GM21737 (cell line): ENCODE measurements around the gene AGPAT2.

Experiments
- ATAC-seq: cut with Tn5 transposase; IDR thresholded peaks from one replicate; pipeline ENCODE4 v1.9.1; 2021; ENCODE audit warnings: mild to moderate bottlenecking, moderate library complexity; ENCODE audit not compliant: unreplicated experiment

AGPAT2 gene

DNA sequence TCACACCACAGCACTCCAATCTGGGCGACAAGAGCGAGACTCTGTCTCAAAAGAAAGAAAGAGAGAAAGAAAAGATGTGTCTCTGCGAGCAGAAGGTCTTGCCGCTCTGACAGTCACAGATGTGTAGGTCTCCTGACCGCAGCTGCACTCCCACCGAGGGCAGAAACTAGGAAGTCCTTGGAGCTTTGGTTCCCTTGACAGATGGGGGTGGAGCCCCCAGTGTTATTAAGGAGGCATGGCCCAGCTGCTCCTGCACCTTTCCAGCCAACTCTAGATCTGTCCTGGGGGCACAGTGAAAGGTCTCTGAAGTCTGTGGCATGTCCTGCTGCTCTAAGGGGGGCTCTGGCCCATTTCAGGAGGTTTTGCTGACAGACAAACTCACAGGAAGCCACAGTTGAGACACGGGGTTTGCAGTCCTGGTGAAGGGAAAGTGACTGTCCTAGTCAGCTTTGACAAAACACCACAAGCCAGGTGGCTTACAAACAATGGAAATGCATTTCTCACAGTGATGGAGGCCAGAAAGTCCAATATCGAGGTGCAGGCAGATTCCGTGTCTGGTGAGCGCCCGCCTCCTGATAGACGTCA lies 16.1 kb upstream of the AGPAT2 start:
- no peak for ATAC-seq

DNA sequence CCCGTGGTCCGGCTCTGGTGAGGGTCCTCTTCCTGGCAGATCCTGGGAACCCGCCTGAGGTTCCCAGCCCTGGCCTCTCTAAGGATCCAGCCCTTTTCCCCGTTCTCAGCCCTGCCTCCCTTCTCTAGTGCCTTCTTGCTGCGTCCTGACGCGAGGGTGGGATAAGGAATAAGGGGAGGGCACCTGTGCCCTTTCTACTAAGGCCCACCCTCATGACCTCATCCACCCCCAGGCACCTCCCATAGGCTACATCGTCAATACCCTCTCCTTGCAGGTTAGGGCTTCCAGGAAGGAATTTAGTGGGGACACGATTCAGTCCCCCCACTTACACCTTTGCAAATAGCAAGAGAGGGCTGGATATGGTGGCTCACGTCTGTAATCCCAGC lies 14.4 kb upstream of the AGPAT2 start:
- no peak for ATAC-seq

- ATAC-seq: no peak
Measured at GRCh38 chr9:136700959-136701667, 13.9 kb upstream of the AGPAT2 start.

GRCh38 chr9:136700304-136700703 lies 13.0 kb upstream of the AGPAT2 start:
- ATAC-seq: no peak

DNA sequence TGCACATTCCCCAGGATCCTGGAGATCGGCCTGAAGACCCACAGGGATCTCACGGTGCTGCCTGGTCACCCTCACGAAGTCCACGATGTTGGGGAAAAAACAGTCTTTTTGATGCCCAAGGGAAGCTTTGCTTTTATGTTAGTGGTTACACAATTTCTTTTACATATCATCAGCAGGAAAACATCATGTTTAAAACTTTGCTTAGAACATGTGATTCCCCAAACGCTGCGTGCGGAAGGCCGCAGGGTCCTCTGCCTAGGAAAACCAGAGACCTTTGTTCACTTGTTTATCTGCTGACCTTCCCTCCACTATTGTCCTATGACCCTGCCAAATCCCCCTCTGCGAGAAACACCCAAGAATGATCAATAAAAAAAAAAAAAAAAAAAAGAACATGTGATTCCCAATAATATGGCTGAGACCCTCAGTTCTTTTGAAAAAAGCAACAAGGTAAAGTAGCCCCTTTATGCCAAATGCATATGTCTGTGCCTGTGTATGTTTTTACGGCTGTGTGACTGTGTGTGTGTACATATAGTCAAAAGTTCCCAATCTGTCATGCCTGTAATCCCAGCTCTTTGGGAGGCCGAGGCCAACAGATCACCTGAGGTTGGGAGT lies 11.5 kb upstream of the AGPAT2 start:
- ATAC-seq: no peak

DNA sequence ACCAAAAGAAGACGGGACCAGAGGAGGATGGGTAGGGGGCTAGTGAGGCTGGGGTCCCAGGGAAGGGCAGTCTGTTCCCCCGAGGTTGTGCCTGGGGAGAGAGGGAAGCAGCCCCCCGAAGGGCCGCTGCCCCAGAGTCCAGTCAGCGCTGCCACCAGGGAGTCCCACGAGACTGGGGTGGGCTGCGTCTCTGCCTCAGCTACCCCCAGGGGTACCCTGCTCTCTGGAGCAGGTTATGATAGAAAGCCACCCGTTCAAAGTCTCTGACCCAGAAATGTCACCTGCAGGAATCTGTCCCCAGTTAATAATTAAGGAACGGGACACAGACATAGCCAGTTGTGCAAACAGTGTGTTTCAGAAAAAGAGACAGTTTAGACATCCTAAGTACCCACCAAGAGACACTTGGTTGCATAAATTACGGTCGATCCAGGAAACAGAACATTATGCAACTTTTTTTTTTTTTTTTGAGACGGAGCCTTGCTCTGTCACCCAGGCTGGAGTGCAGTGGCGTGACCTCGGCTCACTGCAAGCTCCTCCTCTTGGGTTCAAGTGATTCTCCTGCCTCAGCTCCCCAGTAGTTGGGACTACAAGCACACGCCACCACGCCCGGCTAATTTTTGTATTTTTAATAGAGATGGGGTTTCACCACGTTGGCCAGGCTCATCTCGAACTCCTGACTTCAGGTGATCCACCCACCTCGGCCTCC lies 10.7 kb upstream of the AGPAT2 start:
- ATAC-seq: no peak

GRCh38 chr9:136697146-136697820 lies 10.0 kb upstream of the AGPAT2 start:
- ATAC-seq: no peak

DNA sequence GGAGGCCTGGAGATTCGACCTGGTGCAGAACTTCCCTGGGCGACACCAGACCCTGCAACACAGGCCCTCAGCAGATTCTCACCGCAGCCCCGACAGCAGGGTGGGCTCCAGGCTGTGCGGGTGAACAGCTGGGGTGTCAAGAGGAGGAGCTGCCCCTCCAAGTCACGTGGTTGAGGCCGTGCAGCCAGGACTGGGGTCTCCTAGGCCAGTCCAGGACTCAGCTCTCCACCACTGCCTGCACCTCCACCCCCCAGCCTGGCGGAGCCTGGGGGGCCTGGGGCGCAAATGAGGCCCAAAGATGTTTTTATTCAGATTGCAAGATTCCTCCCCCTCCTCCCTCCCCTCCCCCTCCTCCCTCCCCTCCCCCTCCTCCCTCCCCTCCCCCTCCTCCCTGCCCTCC lies 9.2 kb upstream of the AGPAT2 start:
- no peak for ATAC-seq

- ATAC-seq: no peak
Measured at GRCh38 chr9:136695955-136696354, 8.7 kb upstream of the AGPAT2 start.

GRCh38 chr9:136695435-136695895 lies 8.2 kb upstream of the AGPAT2 start:
- ATAC-seq: no peak

- ATAC-seq: no peak
Measured at GRCh38 chr9:136694872-136695247, 7.6 kb upstream of the AGPAT2 start.

DNA sequence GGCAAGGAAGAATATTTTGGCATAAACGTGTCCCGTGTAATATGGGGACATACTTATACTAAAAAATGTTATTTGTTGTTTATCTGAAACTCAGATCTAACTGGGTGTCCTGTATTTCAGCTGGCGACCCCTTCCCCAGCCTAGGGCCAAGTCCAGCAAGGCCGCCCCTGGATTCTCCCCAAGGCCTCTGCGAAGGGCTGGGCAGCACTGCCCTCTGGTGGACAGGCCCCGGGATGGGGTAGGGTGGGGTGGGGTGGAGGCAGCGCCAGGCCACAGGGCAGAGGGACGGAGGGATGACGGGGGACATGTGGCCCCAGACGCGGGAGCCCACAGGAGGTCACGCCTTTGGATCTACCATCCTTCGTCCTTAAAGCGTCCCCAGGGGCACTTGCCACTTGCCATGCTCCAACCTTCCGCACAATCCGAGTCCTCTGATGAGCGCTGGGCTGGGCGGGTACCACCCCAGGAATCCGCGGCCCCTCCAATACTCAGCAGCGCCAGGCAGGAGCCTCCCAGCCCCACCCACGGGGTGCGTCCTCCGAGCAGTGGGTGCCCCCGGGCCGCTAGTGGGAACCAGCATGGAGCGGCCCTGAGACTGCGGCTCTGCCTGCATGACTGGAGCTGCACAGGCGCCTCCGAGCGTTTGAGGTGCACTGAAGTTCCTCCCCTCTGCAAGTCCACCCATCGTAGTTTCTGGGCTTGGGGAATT lies 7.1 kb upstream of the AGPAT2 start:
- ATAC-seq: no peak

GRCh38 chr9:136693490-136694162 lies 6.4 kb upstream of the AGPAT2 start:
- ATAC-seq: no peak

DNA sequence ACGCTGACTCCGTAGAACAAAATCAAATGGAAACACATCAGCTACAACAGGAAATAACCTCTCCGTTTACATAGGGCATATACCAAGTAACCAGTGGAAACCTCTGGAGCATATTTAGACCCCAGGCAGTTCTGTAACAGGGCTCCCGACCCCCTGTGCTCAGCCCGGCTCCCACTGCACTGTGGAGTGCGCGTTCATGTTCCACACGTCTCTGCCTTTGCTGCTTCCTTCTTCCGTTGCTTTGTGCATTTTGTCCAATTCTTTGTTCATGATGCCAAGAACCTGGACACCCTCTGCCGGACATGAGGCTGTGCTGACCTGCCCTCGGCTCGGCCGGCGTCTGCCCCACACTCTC lies 5.9 kb upstream of the AGPAT2 start:
- no peak for ATAC-seq

DNA sequence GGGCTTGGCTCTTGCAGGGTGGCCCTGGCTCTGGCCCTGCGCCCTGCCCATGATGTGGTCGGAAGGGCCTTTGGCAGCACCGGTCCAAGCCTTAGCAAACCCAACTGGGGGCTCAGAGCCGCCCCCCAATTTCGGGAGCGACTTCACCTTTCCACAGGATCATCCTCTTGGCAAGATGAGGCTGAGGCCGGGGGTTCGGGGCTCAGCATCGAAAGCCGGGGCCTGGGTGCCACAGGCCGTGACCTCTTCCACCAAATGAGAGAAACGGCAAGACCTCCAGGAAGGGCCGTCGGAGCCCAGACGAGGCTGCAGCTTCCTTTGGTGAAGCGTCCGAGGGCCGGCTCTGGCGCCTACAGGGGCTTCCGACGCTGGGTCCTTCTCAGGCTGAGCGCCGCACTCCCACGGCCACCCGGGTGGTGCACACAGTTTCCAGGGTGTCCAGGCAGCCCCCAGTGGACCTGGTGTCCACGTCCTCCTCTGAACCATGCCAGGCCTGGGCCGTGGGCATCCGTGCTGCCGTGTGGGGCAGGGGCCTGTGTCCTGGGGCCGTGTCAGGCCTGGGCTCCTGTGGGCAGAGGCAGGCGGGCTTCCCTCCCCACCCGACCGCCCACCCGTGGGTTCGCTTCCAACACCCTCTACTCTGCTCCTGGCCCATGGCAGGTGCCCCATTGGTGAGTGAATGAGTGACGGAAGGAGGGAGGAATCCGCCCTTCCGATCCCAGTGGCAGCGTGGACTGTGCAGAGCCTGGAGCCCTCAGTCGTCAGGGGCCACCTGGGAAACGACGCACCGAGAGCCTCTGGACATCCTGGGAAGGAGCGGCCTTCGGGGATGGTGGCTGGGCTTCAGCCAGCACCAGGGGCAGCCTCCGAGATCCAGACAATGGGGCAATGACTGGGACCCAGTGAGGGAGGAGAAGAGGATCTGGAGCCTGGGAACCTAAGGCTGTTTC lies 5.2 kb upstream of the AGPAT2 start:
- ATAC-seq: no peak

DNA sequence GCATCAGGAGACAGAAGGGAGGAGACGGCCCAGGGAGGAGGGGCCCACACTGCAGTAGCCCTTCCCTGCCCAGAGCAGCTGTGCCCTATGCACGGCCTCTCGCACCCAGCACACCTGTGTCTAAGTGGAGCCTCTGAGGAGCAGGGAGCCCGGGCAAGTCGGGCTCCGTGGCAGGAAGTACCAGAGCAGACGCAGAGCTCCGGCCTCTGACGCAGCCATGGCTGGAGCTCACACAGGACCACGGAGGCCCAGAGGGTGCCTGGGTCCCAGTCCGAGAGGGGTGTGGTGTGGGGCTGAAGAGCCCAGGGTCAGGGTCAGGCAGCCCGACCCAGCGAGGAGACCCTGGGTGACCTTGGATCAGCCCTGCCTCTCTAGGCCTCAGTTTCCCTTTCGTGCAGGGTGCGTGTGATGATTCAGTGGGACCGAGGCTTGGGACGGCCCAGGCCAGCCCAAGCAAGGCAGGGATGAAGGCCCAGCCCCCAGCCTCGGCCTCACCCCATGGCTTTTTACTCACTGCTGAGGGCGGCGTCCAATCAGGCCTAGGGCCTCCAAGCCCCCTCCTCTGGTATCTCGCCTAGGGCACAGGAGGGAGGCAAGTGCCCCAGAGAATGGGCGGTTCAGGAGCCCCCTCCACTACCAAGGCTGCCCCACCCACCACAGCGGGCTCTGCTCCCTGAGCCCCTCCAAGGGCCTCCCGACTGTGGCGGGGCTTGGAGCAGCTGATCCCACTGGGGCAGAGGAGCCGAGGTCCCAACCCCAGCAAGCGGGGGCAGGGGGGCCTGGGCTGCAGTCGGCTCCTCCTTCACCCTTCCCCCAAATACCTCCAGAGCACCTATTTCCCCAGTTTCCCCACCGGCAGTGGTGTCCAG lies 4.3 kb upstream of the AGPAT2 start:
- ATAC-seq: no peak

- no peak for ATAC-seq
Measured at GRCh38 chr9:136690806-136691261, 3.6 kb upstream of the AGPAT2 start.
